OCI-LY1 (cell line): ENCODE data around the gene TAMALIN.

Source experiments
- H2AFZ ChIP-seq: fragments of 200-600 bp; sonication (generic), shearing (Covaris generic); 2 replicates; pipeline ENCODE4 v1.6.0; 2014; ENCODE audit warnings: antibody characterized with exemption, mild to moderate bottlenecking, low read length
- H3F3A ChIP-seq: fragments of 200-600 bp; sonication (generic), shearing (Covaris generic); 2 replicates; pipeline ENCODE4 v1.6.0; 2014; ENCODE audit warnings: mild to moderate bottlenecking, antibody characterized with exemption, low read length, moderate library complexity; ENCODE audit not compliant: insufficient read depth
- H3K27ac ChIP-seq: fragments of 200-600 bp; sonication (generic); 2 replicates; pipeline ENCODE4 v1.5.1; 2014; ENCODE audit warnings: low read length, mixed run types, mild to moderate bottlenecking, low read depth; ENCODE audit not compliant: poor library complexity, severe bottlenecking
- H3K27me3 ChIP-seq: fragments of 200-600 bp; sonication (generic); 2 replicates; pipeline ENCODE4 v1.6.0; 2014; ENCODE audit warnings: antibody characterized with exemption, mild to moderate bottlenecking, low read length, moderate library complexity; ENCODE audit not compliant: insufficient read depth
- H3K36me3 ChIP-seq: fragments of 200-600 bp; sonication (generic); 2 replicates; pipeline ENCODE4 v1.6.1; 2014; ENCODE audit warnings: mild to moderate bottlenecking, antibody characterized with exemption, low read length, moderate library complexity, mixed read lengths; ENCODE audit not compliant: insufficient read depth
- H3K4me1 ChIP-seq: fragments of 200-600 bp; sonication (generic); 2 replicates; pipeline ENCODE4 v1.5.1; 2014; ENCODE audit warnings: mild to moderate bottlenecking, low read length, moderate library complexity; ENCODE audit not compliant: insufficient read depth, severe bottlenecking
- H3K4me2 ChIP-seq: fragments of 200-600 bp; sonication (generic), shearing (Covaris generic); 2 replicates; pipeline ENCODE4 v1.6.1; 2014; ENCODE audit warnings: low read length
- H3K4me3 ChIP-seq: fragments of 200-600 bp; sonication (generic); 2 replicates; pipeline ENCODE4 v1.5.1; 2014; ENCODE audit warnings: low read length, low read depth, mild to moderate bottlenecking, mixed read lengths; ENCODE audit not compliant: poor library complexity, severe bottlenecking
- H3K79me2 ChIP-seq: fragments of 200-600 bp; shearing (Covaris generic); 2 replicates; pipeline ENCODE4 v1.6.1; 2016; ENCODE audit warnings: mixed run types, low read length, mixed read lengths; ENCODE audit not compliant: insufficient read depth
- H3K9ac ChIP-seq: fragments of 200-600 bp; sonication (generic), shearing (Covaris generic); 2 replicates; pipeline ENCODE4 v1.6.1; 2014; ENCODE audit warnings: mild to moderate bottlenecking, low read length, mixed read lengths
- H3K9me2 ChIP-seq: fragments of 200-600 bp; sonication (generic), shearing (Covaris generic); 2 replicates; pipeline ENCODE4 v1.6.1; 2014; ENCODE audit warnings: low read depth, mild to moderate bottlenecking, low read length, mixed read lengths
- H3K9me3 ChIP-seq: fragments of 200-600 bp; shearing (Covaris generic); 2 replicates; pipeline ENCODE4 v1.6.1; 2014; ENCODE audit warnings: low read length, mixed read lengths
- H4K20me1 ChIP-seq: fragments of 200-600 bp; sonication (generic), shearing (Covaris generic); 2 replicates; pipeline ENCODE4 v1.6.0; 2016; ENCODE audit warnings: mild to moderate bottlenecking, low read length; ENCODE audit not compliant: insufficient read depth
- CTCF ChIP-seq: fragments of 200-600 bp; sonication (generic), shearing (Covaris generic); IDR thresholded peaks from 2 replicates; pipeline ENCODE4 v1.5.1; 2017; ENCODE audit warnings: mild to moderate bottlenecking, antibody characterized with exemption, low read length, moderate library complexity, mixed read lengths
- EZH2 ChIP-seq: fragments of 200-600 bp; sonication (generic), shearing (Covaris generic); IDR thresholded peaks from 2 replicates; pipeline ENCODE4 v1.8.0; 2017; ENCODE audit warnings: borderline replicate concordance, mixed run types, mild to moderate bottlenecking, antibody characterized with exemption, low read length, moderate library complexity, mixed read lengths

TAMALIN gene

DNA sequence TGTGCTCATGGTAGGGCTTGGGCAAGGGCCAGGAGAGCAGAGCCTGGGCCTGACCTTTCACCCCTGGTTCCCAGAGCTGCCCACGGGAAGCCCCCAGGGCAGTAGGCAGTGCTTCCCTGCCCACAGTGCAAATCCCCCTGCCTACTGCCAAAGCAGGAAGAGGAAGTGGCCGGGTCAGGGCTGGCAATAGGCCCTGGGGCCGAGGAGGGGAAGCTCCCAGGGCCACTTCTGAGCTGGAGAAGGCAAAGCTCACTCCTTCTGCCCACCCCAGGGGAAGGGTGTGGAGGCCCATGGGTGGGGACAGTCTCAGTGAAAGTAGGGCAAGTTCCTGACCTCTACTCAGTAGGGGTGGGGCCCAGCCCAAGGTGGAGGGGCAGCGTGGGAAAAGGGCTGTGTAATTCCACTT, 39.1 kb downstream of the TAMALIN start:
- no peak overlapping the region for H3K9ac ChIP-seq
- TF ChIP-seq EZH2 (no peak), CTCF (no peak)
- H4K20me1 ChIP-seq, result no peaks in the 10 kb centered on the region
- no peaks in the 10 kb centered on the region for H3K9me2 ChIP-seq
- no peaks in the 10 kb centered on the region for H3K79me2 ChIP-seq
- H3K27me3 ChIP-seq, result no peaks in the 10 kb centered on the region; the same call in 1 of the 2 replicates
- no peak overlapping the region for H3K27ac ChIP-seq
- H3K4me2 ChIP-seq, result no peak overlapping the region
- H2AFZ ChIP-seq, result no peak overlapping the region
- H3K4me3 ChIP-seq, result no peak overlapping the region
- H3K4me1 ChIP-seq, result peaks cover 18% of the 10 kb centered on the region
- no peaks in the 10 kb centered on the region for H3K9me3 ChIP-seq
- no peaks in the 10 kb centered on the region for H3K36me3 ChIP-seq
- H3F3A ChIP-seq, result no peaks in the 10 kb centered on the region

- Histone ChIP-seq H3K36me3 (no peaks in the 10 kb centered on the region), H3K27me3 (no peaks in the 10 kb centered on the region; the same call in 1 of the 2 replicates), H3K4me3 (no peak overlapping the region), H4K20me1 (no peaks in the 10 kb centered on the region), H3K79me2 (no peaks in the 10 kb centered on the region), H2AFZ (no peak overlapping the region), H3F3A (no peaks in the 10 kb centered on the region), H3K9ac (no peak overlapping the region), H3K27ac (no peak overlapping the region), H3K9me2 (no peaks in the 10 kb centered on the region), H3K4me2 (no peak overlapping the region), H3K4me1 (peaks cover 20% of the 10 kb centered on the region), H3K9me3 (no peaks in the 10 kb centered on the region)
- no peak for TF ChIP-seq CTCF
- TF ChIP-seq EZH2, result no peak
Observed at GRCh38 chr12:52046859-52047258, 40.1 kb downstream of the TAMALIN start.

DNA sequence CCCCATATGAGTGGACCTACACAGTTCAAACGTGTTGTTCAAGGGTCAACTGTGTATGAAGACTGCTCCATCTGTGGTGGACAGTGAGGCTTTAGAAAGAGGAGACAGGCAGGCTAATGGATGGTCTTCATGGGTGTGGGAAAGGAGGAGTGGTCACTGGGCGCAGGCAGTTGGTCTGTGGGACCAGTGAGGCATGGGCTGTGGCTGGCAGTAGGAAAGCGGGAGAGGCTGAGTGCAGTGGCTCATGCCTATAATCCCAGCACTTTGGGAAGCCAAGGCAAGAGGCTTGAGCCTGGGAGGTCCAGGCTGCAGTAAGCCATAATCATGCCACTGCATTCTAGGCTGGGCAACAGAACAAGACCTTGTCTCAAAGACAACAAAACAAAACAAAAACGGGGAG, 42.5 kb downstream of the TAMALIN start:
- Histone ChIP-seq H3K9me2 (no peaks in the 10 kb centered on the region), H3K27ac (no peak overlapping the region), H3K9ac (no peak overlapping the region), H3K79me2 (no peaks in the 10 kb centered on the region), H3K27me3 (no peaks in the 10 kb centered on the region), H2AFZ (no peak overlapping the region), H4K20me1 (no peaks in the 10 kb centered on the region), H3K4me1 (peaks cover 23% of the 10 kb centered on the region), H3K4me3 (no peak overlapping the region), H3K36me3 (no peaks in the 10 kb centered on the region), H3F3A (no peaks in the 10 kb centered on the region), H3K4me2 (no peak overlapping the region), H3K9me3 (no peaks in the 10 kb centered on the region)
- TF ChIP-seq CTCF (no peak), EZH2 (no peak)
